Bone marrow (tissue), 2 donors: ENCODE data around the gene CYP8B1.
A peak's percentile ranks its signal among the peaks of the same experiment; 100 is the strongest.
"Not testable (repeated sequence)": the region's sequence is repeated elsewhere in the genome, so short reads cannot be mapped to it uniquely, and the experiment has no call there.

Experiments used
- DNase-seq, 2 donors: peaks; one replicate each; lab custom pipeline; 2025; lab: John Stamatoyannopoulos, UW

The CYP8B1 gene

DNA sequence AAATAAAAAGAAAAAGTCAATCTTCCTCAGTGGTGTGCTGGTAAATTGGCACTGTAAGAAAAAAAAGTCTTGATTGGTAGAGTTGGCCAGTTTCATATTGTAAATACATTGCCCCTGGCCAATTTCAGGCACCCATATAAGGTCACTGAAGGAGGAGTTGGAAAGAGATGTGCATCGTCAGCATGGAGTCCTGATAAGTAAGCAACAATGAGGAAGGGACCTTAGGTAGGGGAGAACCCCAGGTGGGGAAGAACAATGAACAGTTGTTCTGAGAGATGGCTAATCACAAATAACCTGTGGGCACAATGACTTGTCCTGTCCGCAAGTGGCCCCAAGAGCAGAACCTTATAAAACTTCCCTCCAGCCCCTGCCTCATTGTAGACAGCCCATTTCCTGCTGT, 8.6 kb upstream of the CYP8B1 start:
- no peak for DNase-seq

- not testable (repeated sequence) for DNase-seq
Measured at GRCh38 chr3:42883251-42883930, 7.7 kb upstream of the CYP8B1 start.

DNA sequence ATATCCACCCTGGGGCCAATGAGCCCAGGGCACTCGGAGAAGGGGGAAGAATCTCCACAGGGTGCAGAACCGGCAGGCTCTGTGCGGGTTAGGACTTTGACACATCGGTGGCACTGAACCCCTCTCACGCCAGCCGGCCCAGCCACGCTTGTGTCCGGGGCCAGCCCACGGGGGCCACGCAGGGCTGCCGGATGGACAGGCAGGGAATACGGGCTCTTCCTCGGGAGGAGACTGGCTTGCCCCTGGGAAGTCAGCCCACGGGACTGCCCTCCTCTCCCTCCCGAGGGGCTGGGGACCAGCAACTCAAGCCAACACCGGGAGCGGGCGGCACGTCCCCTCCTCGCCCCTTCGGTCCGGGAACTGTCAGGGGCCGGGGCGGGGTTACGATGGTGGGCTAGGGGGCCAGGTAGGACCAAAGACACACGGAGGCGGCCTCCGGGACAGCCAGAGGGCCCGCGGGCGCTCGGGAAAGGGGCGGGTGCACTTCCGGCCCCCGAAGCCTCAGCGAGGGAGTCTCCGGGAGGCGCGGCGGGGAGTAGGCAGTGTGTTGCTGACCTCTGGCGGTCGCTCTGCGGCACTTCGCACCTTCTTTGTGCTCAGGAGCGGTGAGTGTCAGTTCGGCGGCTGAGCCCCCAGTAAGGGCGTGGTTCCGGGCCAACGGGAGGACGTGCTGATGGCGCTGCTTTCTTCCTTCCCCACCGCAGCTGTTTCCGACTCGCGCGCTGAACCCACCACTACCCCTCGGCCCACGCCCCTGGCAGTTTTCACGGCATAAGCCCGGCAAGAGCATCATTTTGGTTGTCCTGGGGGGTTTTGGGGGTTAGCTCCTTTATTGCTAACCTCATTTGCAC, 5.1 kb upstream of the CYP8B1 start:
- peak; percentile 55 to 69 for DNase-seq

GRCh38 chr3:42880183-42880582, 4.5 kb upstream of the CYP8B1 start:
- no peak for DNase-seq

DNA sequence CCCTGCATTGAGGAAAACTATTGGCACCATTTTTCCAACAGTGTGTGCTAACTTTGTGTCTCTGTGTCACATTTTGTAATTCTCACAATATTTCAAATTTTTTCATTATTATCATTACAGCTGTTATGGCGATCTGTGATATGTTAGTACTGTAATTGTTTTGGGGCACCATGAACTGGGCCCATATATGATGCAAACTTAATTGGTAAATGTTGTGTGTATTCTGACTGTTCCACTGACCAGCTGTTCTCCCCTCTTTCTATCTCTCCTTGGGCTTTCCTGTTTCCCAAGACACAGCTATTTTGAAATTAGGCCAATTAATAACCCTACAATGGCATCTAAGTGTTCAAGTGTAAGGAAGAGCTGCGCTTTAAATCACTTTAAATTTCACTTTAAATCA, 2.2 kb upstream of the CYP8B1 start:
- no peak for DNase-seq

DNA sequence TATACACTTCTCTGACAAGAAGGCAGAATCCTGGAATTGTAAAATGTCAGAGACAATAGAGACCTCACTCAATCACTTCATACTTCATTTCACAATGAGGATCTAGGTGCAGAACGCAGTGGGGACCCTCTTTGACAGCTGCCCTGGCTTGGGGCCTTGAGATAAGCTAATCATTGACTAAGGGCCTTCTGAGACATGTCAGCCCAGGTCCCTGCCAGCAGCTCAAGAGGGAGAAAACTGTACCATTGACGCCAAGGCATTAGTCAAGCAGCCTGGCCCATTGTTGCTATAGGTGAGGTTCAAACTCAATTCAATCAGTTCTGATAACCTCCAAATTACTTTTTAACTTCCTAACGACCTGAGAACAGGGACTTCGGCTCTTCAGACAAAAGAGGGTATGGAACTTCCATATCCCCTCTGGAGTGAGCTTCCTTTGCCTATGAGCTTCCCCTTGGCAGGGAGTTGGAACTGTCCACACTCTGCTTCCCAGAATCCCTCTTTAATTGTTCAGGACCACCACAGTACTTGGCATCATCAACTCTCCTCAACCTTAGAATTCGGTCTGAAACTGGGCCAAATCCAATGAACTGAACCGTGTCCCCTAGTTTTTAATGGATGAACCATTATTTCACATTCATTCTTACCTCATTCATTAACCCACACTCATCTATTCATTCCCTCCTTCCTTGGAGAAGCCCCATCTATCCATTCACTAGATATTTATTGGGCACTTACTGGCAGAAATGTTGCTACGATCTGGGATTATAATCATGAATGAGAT, 1.5 kb upstream of the CYP8B1 start:
- no peak for DNase-seq

- DNase-seq, result no peak
Measured at GRCh38 chr3:42876401-42876800, 722 bp upstream of the CYP8B1 start.

DNA sequence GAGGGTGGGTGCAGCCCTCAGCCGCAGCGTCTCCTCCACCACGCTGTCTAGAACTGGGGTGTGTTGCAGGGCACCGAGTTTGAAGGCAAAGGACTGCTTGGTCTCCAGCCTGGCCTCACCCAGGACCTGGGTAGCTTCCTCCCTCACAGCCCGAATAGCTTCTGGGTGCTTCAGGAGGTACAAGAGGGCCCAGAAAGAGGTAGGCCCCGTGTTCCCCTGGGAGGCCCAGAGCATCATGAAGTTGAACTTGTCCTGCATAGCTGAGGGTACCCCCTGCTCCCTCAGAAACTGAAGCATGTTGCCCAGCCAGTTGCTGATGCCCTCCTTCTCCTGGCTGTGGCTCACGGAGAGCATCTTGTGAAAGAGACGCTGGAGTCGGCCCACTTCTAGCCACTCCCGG, 930 bp downstream of the CYP8B1 start:
- DNase-seq, result no peak

DNA sequence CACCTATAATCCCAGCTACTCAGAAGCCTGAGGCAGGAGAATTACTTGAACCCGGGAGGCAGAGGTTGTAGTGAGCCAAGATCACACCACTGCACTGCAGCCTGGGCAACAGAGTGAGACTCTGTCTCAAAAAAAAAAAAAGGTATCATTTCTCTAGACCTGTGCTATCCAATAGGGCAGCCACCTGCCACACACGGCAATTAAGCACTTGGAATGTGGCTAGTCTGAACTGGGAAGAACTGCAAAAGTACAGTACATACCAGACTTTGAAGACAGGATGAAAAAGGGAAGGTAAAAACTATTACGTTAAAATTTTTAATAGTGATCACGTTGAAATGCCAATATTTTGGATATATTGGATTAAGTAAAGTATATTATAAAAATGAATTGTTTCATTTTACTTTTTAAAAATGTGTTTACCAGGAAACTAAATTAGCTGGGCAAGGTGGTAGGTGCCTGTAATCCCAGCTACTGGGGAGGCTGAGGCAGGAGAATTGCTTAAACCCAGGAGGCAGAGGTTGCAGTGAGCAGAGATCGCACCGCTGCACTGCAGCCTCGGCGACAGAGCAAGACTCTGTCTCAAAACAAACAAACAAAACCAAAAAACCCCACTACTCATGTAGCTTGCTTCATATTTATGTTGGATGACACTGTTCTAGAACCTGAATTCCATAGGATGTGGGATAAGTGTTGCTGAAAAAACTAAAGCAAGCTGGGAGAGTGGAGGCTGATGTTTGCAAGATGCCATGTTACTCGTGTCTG, 2.3 kb downstream of the CYP8B1 start:
- DNase-seq, result no peak

DNA sequence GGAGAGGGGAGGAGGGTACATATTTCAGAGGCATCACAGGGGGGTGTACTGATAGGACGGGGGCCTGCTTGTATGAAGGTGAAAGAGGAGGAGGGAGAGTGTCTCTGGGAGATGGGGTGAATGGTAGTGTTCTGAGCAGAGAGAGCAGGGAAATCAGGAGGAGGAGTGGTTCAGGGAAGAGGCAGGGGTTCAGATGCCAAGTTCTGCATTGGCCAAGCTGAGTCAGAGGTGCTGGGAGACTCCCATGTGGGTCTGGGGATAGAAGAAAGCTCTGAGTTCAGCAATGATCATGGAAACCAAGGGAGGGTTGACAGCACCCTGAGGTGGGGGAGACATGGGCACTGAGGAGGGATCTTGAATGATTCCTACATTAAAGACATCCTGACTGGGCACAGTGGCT, 3.0 kb downstream of the CYP8B1 start:
- no peak for DNase-seq

DNA sequence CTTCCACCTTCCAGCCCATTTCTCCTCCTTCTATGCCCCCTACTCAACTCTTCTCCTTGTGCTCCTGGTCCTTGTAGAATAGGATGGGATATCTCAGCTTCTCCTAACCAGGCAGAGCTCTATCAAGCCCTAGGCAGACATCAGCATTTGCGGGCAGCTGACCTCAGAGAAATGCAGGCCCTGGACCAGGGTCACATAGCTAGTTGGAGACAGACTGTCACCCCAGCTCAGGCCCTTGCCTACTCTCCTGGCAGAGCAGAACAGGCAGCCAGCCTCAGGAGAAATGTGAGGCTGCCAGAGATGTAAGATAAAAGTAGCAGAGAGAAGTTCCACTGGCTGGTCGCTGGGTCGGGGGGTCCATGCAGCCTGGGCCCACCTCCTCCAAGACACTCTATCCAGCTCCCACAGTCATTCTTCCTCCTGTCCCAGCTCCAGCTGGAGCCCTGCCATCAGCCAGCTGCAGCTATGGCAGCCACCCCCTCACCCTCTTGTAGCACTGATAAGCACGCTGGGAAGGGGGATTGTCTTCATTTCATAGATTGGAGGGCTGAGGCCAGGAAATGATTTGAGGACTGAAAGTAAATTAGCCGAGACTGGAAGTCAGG, 4.0 kb downstream of the CYP8B1 start:
- DNase-seq, result no peak

- DNase-seq, result no peak
Measured at GRCh38 chr3:42868841-42869240, 6.8 kb downstream of the CYP8B1 start.

- no peak for DNase-seq
Measured at GRCh38 chr3:42867138-42867537, 8.5 kb downstream of the CYP8B1 start.

GRCh38 chr3:42865256-42865655, 10.4 kb downstream of the CYP8B1 start:
- DNase-seq, result no peak

DNA sequence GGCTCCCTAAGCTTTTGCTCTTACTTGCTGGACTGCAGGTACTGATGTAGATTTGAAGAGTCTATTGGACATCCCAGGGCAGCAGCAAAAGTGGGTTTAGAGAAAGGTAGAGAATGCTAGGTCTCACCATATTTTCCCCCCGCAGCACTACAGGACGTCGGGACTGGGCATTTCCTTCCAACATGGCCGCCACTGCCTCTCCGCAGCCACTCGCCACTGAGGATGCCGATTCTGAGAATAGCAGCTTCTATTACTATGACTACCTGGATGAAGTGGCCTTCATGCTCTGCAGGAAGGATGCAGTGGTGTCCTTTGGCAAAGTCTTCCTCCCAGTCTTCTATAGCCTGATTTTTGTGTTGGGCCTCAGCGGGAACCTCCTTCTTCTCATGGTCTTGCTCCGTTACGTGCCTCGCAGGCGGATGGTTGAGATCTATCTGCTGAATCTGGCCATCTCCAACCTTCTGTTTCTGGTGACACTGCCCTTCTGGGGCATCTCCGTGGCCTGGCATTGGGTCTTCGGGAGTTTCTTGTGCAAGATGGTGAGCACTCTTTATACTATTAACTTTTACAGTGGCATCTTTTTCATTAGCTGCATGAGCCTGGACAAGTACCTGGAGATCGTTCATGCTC, 11.2 kb downstream of the CYP8B1 start:
- DNase-seq, result no peak

GRCh38 chr3:42856544-42856943, 19.1 kb downstream of the CYP8B1 start:
- no peak for DNase-seq

DNA sequence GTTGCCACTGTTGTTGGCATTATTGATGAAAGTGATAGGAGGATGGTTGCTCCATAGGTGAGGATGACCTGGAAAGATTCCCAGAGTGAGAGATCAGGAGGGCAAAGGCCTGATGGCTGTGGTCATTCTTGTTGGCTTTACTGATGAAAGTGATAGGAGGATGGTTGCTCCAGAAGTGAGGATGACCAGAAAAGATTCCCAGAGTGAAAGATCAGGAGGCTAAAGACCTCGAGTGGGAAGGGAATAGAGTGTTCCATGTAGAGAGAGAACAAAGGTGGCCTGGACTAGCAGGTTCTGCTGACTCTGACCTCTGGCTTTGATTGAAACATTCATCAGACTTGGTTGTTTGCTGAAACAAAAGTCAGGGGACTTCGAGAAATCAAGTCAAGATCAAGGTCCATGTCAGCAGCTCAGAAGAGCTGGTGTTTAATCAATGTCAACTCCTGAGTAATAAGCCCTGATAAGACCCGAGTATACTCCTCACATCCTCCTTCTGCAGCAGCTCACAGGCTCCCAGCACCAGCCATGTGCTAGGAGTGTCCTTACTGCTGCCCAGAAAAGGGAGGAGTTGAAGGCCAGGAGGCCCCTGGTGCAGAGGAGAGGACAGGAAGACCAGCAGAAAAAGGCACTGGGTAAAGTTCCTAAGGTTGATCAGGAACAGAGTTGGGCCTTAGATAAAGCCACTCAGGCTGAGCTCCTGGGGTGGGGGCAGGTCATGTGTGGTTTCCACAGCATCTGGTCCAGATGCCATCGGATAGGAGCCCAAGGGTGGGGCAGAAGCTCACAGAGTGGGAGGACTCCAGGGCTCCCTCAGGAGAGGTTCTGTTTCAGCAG, 19.9 kb downstream of the CYP8B1 start:
- DNase-seq, result no peak

GRCh38 chr3:42855219-42855546, 20.5 kb downstream of the CYP8B1 start:
- no peak for DNase-seq

- DNase-seq, result no peak
Measured at GRCh38 chr3:42853739-42854302, 21.9 kb downstream of the CYP8B1 start.

GRCh38 chr3:42853056-42853455, 22.6 kb downstream of the CYP8B1 start:
- no peak for DNase-seq
